ENCODE measurements around the gene CASP8AP2.
"Not testable (repeated sequence)": the region's sequence is repeated elsewhere in the genome, so short reads cannot be mapped to it uniquely, and the experiment has no call there.

CASP8AP2 gene

GRCh38 chr6:89888871-89889270, 59.2 kb downstream of the CASP8AP2 start:
- no peaks in the 10 kb centered on the region for H3K36me3 ChIP-seq (ENCODE audit: insufficient read depth, low read length)
- no peaks in the 10 kb centered on the region for H3F3A ChIP-seq (ENCODE audit: insufficient read depth, low read length)
- H3K27me3 ChIP-seq (ENCODE audit: insufficient read depth, low read length): no peaks in the 10 kb centered on the region; the same call in 1 of the 2 replicates
- TF ChIP-seq EZH2 (IDR thresholded peaks at IDR 0.05; ENCODE audit: borderline replicate concordance, low read length) (no peak), CTCF (IDR thresholded peaks at IDR 0.05; ENCODE audit: low read length) (no peak)
- no peaks in the 10 kb centered on the region for H3K79me2 ChIP-seq (ENCODE audit: insufficient read depth, low read length)
- H3K27ac ChIP-seq (ENCODE audit: low read depth, low read length, poor library complexity, severe bottlenecking): no peak overlapping the region
- H3K4me2 ChIP-seq (ENCODE audit: low read length): no peak overlapping the region
- no peaks in the 10 kb centered on the region for H4K20me1 ChIP-seq (ENCODE audit: insufficient read depth, low read length)
- no peak overlapping the region for H3K4me3 ChIP-seq (ENCODE audit: low read depth, low read length, poor library complexity, severe bottlenecking)
- no peaks in the 10 kb centered on the region for H3K4me1 ChIP-seq (ENCODE audit: insufficient read depth, low read length, severe bottlenecking)
- no peak overlapping the region for H2AFZ ChIP-seq (ENCODE audit: low read length)
- no peaks in the 10 kb centered on the region for H3K9me2 ChIP-seq (ENCODE audit: low read depth, low read length)
- H3K9me3 ChIP-seq (ENCODE audit: low read length): no peaks in the 10 kb centered on the region
- H3K9ac ChIP-seq (ENCODE audit: low read length): no peak overlapping the region

GRCh38 chr6:89890845-89891528, 61.3 kb downstream of the CASP8AP2 start:
- not testable (repeated sequence) for H3K9ac ChIP-seq (ENCODE audit: low read length); H3K4me1 ChIP-seq (ENCODE audit: insufficient read depth, low read length, severe bottlenecking); H3K4me2 ChIP-seq (ENCODE audit: low read length); H4K20me1 ChIP-seq (ENCODE audit: insufficient read depth, low read length); H3K4me3 ChIP-seq (ENCODE audit: low read depth, low read length, poor library complexity, severe bottlenecking); H2AFZ ChIP-seq (ENCODE audit: low read length); H3K27me3 ChIP-seq (ENCODE audit: insufficient read depth, low read length); H3K9me3 ChIP-seq (ENCODE audit: low read length); H3K36me3 ChIP-seq (ENCODE audit: insufficient read depth, low read length); H3F3A ChIP-seq (ENCODE audit: insufficient read depth, low read length); H3K9me2 ChIP-seq (ENCODE audit: low read depth, low read length); H3K27ac ChIP-seq (ENCODE audit: low read depth, low read length, poor library complexity, severe bottlenecking); H3K79me2 ChIP-seq (ENCODE audit: insufficient read depth, low read length)

- H3F3A ChIP-seq (ENCODE audit: insufficient read depth, low read length); H3K27ac ChIP-seq (ENCODE audit: low read depth, low read length, poor library complexity, severe bottlenecking); H3K79me2 ChIP-seq (ENCODE audit: insufficient read depth, low read length); H3K4me1 ChIP-seq (ENCODE audit: insufficient read depth, low read length, severe bottlenecking); H3K36me3 ChIP-seq (ENCODE audit: insufficient read depth, low read length); H3K4me3 ChIP-seq (ENCODE audit: low read depth, low read length, poor library complexity, severe bottlenecking); H4K20me1 ChIP-seq (ENCODE audit: insufficient read depth, low read length); H3K9ac ChIP-seq (ENCODE audit: low read length); H3K9me2 ChIP-seq (ENCODE audit: low read depth, low read length); H3K9me3 ChIP-seq (ENCODE audit: low read length); H2AFZ ChIP-seq (ENCODE audit: low read length); H3K27me3 ChIP-seq (ENCODE audit: insufficient read depth, low read length); H3K4me2 ChIP-seq (ENCODE audit: low read length): not testable (repeated sequence)
Measured at GRCh38 chr6:89892577-89892976, 62.9 kb downstream of the CASP8AP2 start.

- no peak within 1 kb of the TSS for H3K27ac ChIP-seq (ENCODE audit: low read depth, low read length, poor library complexity, severe bottlenecking)
- H4K20me1 ChIP-seq (ENCODE audit: insufficient read depth, low read length): no peaks in the 10 kb centered on the region
- no peaks in the 10 kb centered on the region for H3K9me3 ChIP-seq (ENCODE audit: low read length)
- no peak within 1 kb of the TSS for H2AFZ ChIP-seq (ENCODE audit: low read length)
- H3K79me2 ChIP-seq (ENCODE audit: insufficient read depth, low read length): no peaks in the 10 kb centered on the region
- H3K4me2 ChIP-seq (ENCODE audit: low read length): no peak within 1 kb of the TSS
- H3K9me2 ChIP-seq (ENCODE audit: low read depth, low read length): no peaks in the 10 kb centered on the region
- no peaks in the 10 kb centered on the region for H3K4me1 ChIP-seq (ENCODE audit: insufficient read depth, low read length, severe bottlenecking)
- H3K27me3 ChIP-seq (ENCODE audit: insufficient read depth, low read length): no peaks in the 10 kb centered on the region
- H3F3A ChIP-seq (ENCODE audit: insufficient read depth, low read length): no peaks in the 10 kb centered on the region
- H3K4me3 ChIP-seq (ENCODE audit: low read depth, low read length, poor library complexity, severe bottlenecking): no peak within 1 kb of the TSS
- no peak for TF ChIP-seq EZH2 (IDR thresholded peaks at IDR 0.05; ENCODE audit: borderline replicate concordance, low read length)
- no peak for TF ChIP-seq CTCF (IDR thresholded peaks at IDR 0.05; ENCODE audit: low read length)
- no peak within 1 kb of the TSS for H3K9ac ChIP-seq (ENCODE audit: low read length)
- H3K36me3 ChIP-seq (ENCODE audit: insufficient read depth, low read length): no peaks in the 10 kb centered on the region
Measured at GRCh38 chr6:89894169-89894568, 64.5 kb downstream of the CASP8AP2 start, which contains the start of gene GJA10. Gene GJA10, plus strand, starts transcription at chr6:89894469. Its CDS starts 0 bp downstream, at chr6:89894469.

All from OCI-LY1 (cell line).